MM.1S (cell line): ENCODE measurements around the gene CDK6.
A peak's percentile ranks its signal among the peaks of the same experiment; 100 is the strongest.

Source experiments
- DNase-seq: peaks from one replicate; pipeline ENCODE4 v3.0.0-alpha.2; 2015
- H2AFZ ChIP-seq: fragments of 300-600 bp; sonication (generic); 2 replicates; pipeline ENCODE4 v1.6.0; 2016; ENCODE audit warnings: antibody characterized with exemption, low read length
- H3F3A ChIP-seq: fragments of 300-600 bp; sonication (generic); 2 replicates; pipeline ENCODE4 v1.6.1; 2016; ENCODE audit warnings: mild to moderate bottlenecking, antibody characterized with exemption, low read length, moderate library complexity, mixed read lengths; ENCODE audit not compliant: insufficient read depth
- H3K27ac ChIP-seq: fragments of 300-600 bp; sonication (generic); 2 replicates; pipeline ENCODE4 v1.5.1; 2016; ENCODE audit warnings: mild to moderate bottlenecking, low read length
- H3K27me3 ChIP-seq: fragments of 300-600 bp; sonication (generic); replicated peaks from 2 replicates; pipeline ENCODE4 v1.6.0; 2016; ENCODE audit warnings: low read length; ENCODE audit not compliant: insufficient read depth
- H3K36me3 ChIP-seq: fragments of 300-600 bp; sonication (generic); replicated peaks from 2 replicates; pipeline ENCODE4 v1.6.1; 2016; ENCODE audit warnings: mild to moderate bottlenecking, low read length, mixed read lengths; ENCODE audit not compliant: insufficient read depth
- H3K4me1 ChIP-seq: fragments of 300-600 bp; sonication (generic); 2 replicates; pipeline ENCODE4 v1.6.1; 2016; ENCODE audit warnings: low read length, mixed read lengths
- H3K4me2 ChIP-seq: fragments of 300-600 bp; sonication (generic); 2 replicates; pipeline ENCODE4 v1.6.0; 2016; ENCODE audit warnings: low read depth, low read length
- H3K4me3 ChIP-seq: fragments of 300-600 bp; sonication (generic); 2 replicates; pipeline ENCODE4 v1.5.1; 2016; ENCODE audit warnings: low read length, mixed read lengths
- H3K79me2 ChIP-seq: fragments of 300-600 bp; sonication (generic); 2 replicates; pipeline ENCODE4 v1.6.1; 2016; ENCODE audit warnings: mixed run types, low read length, mixed read lengths
- H3K9ac ChIP-seq: fragments of 300-600 bp; sonication (generic); 2 replicates; pipeline ENCODE4 v1.6.1; 2016; ENCODE audit warnings: low read length, mixed read lengths
- H3K9me2 ChIP-seq: fragments of 300-600 bp; sonication (generic); replicated peaks from 2 replicates; pipeline ENCODE4 v1.6.1; 2016; ENCODE audit warnings: mild to moderate bottlenecking, low read length, mixed read lengths; ENCODE audit not compliant: insufficient read depth
- H3K9me3 ChIP-seq: fragments of 300-600 bp; sonication (generic); replicated peaks from 2 replicates; pipeline ENCODE4 v1.6.1; 2016; ENCODE audit warnings: mild to moderate bottlenecking, low read length, mixed read lengths; ENCODE audit not compliant: insufficient read depth
- H4K20me1 ChIP-seq: fragments of 300-600 bp; sonication (generic); 2 replicates; pipeline ENCODE4 v1.6.1; 2016; ENCODE audit warnings: mild to moderate bottlenecking, low read length, moderate library complexity, mixed read lengths; ENCODE audit not compliant: insufficient read depth
- CTCF ChIP-seq: fragments of 300-600 bp; sonication (generic); IDR thresholded peaks from 2 replicates; pipeline ENCODE4 v1.5.1; 2016; ENCODE audit warnings: antibody characterized with exemption, low read length, mixed read lengths
- EZH2 ChIP-seq: fragments of 300-600 bp; sonication (generic); optimal IDR thresholded peaks from 2 replicates; pipeline ENCODE3; 2017; ENCODE audit warnings: low read depth, mild to moderate bottlenecking, antibody characterized with exemption, low read length, mixed read lengths
- EZH2phosphoT487 ChIP-seq: fragments of 300-600 bp; sonication (generic); IDR thresholded peaks from 2 replicates; pipeline ENCODE4 v1.6.1; 2018; ENCODE audit warnings: antibody characterized with exemption, low read length

Gene CDK6

DNA sequence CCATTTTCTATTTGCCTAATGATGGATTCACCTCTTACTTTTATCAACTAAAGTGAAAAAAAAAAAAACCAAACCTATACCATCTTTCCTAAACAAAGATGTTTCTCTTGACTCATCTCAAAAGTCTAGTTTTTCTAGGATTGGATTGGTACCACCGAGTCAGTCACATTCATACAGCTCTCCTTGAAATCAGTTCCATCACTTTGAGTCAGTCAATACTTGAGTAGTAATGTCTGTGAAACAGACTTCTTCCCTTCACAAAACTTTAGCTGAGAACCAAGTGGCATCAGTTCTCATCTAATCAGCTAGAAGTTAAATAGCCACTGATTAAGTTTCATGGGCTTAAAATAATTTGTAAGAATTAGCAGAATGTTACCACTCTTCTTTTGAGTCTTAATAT lies 13.3 kb downstream of the CDK6 start:
- TF ChIP-seq EZH2 (no peak), CTCF (no peak), EZH2phosphoT487 (no peak)
- DNase-seq: no peak
- Histone ChIP-seq H3K4me2 (peak overlapping the region; percentile 28; the same call in 1 of the 2 replicates), H3K9me3 (no peaks in the 10 kb centered on the region), H3K27ac (no peak overlapping the region), H4K20me1 (no peaks in the 10 kb centered on the region), H3K36me3 (no peaks in the 10 kb centered on the region; the same call in none of the 2 replicates), H3K9me2 (no peaks in the 10 kb centered on the region), H3K9ac (no peak overlapping the region), H2AFZ (no peak overlapping the region), H3K27me3 (no peaks in the 10 kb centered on the region), H3K79me2 (peaks cover 100% of the 10 kb centered on the region), H3K4me1 (peaks cover 26% of the 10 kb centered on the region), H3F3A (no peaks in the 10 kb centered on the region), H3K4me3 (no peak overlapping the region)

GRCh38 chr7:92820191-92820590 lies 16.2 kb downstream of the CDK6 start:
- DNase-seq: no peak
- no peaks in the 10 kb centered on the region; the same call in 1 of the 2 replicates for H3K9me3 ChIP-seq
- H3K9ac ChIP-seq: no peak overlapping the region
- H3K79me2 ChIP-seq: peaks cover 100% of the 10 kb centered on the region
- H3K27ac ChIP-seq: no peak overlapping the region
- no peaks in the 10 kb centered on the region for H3K27me3 ChIP-seq
- H3K4me1 ChIP-seq: peaks cover 40% of the 10 kb centered on the region
- no peaks in the 10 kb centered on the region for H4K20me1 ChIP-seq
- no peak overlapping the region for H2AFZ ChIP-seq
- no peak overlapping the region for H3K4me2 ChIP-seq
- peaks cover 13% of the 10 kb centered on the region for H3F3A ChIP-seq
- H3K9me2 ChIP-seq: no peaks in the 10 kb centered on the region
- TF ChIP-seq EZH2 (no peak), EZH2phosphoT487 (no peak), CTCF (no peak)
- H3K4me3 ChIP-seq: no peak overlapping the region
- no peaks in the 10 kb centered on the region; the same call in none of the 2 replicates for H3K36me3 ChIP-seq

DNA sequence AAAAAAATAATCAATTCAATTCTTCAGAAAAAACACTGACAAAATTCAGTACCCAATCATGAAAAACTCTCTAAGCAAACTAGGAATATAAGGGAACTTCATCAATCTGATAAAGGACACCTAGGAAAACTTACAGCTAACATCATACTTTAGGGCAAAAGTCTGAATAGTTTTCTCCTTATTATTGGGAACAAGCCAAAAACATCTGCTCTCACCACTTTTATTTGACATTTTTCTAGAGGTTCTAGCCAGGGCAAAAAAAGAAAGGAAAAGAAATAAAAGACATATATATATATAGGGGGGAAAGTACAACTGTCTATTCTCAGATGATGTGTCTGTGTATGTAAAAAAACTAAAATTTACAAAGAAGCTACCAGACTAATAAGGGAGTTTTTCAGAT lies 19.0 kb downstream of the CDK6 start:
- Histone ChIP-seq H3K4me3 (no peak overlapping the region), H3K36me3 (no peaks in the 10 kb centered on the region; the same call in none of the 2 replicates), H2AFZ (no peak overlapping the region), H3K4me2 (no peak overlapping the region), H3K9ac (no peak overlapping the region), H3K27me3 (no peaks in the 10 kb centered on the region), H4K20me1 (no peaks in the 10 kb centered on the region), H3F3A (peaks cover 41% of the 10 kb centered on the region), H3K4me1 (peaks cover 45% of the 10 kb centered on the region), H3K27ac (no peak overlapping the region), H3K9me3 (no peaks in the 10 kb centered on the region; the same call in 1 of the 2 replicates), H3K9me2 (no peaks in the 10 kb centered on the region), H3K79me2 (peaks cover 85% of the 10 kb centered on the region)
- no peak for TF ChIP-seq EZH2phosphoT487
- no peak for TF ChIP-seq CTCF
- no peak for TF ChIP-seq EZH2
- no peak for DNase-seq
